Measurements from ENCODE around the gene ELP6.

GRCh38 chr3:47473391-47473790 lies 40.1 kb downstream of the ELP6 start:
- TF ChIP-seq POLR2AphosphoS5 (IDR thresholded peaks at IDR 0.05; ENCODE audit: low read depth, low read length) (no peak), FOXJ3 (CRISPR knock-in tag; IDR thresholded peaks at IDR 0.05) (no peak)
